ENCODE data around the gene SMURF1.

- no peak for TF ChIP-seq CTCF (IDR thresholded peaks at IDR 0.05)
- TF ChIP-seq POLR2A (IDR thresholded peaks at IDR 0.05): no peak
These were observed 142.3 kb downstream of the SMURF1 start for GRCh38 chr7:99001482-99002147.
